ENCODE measurements around the gene TFB1M.

GRCh38 chr6:155270561-155271091 lies 43.7 kb downstream of the TFB1M start:
- no peak for TF ChIP-seq POLR2A (IDR thresholded peaks at IDR 0.05)
- no peak for TF ChIP-seq CTCF (IDR thresholded peaks at IDR 0.05)

Measured in vagina (tissue), 2 donors.